OCI-LY1 (cell line): Measurements from ENCODE around the gene CRYGB.

Source experiments
- H2AFZ ChIP-seq: fragments of 200-600 bp; sonication (generic), shearing (Covaris generic); 2 replicates; pipeline ENCODE4 v1.6.0; 2014; ENCODE audit warnings: antibody characterized with exemption, mild to moderate bottlenecking, low read length
- H3F3A ChIP-seq: fragments of 200-600 bp; sonication (generic), shearing (Covaris generic); 2 replicates; pipeline ENCODE4 v1.6.0; 2014; ENCODE audit warnings: mild to moderate bottlenecking, antibody characterized with exemption, low read length, moderate library complexity; ENCODE audit not compliant: insufficient read depth
- H3K27ac ChIP-seq: fragments of 200-600 bp; sonication (generic); 2 replicates; pipeline ENCODE4 v1.5.1; 2014; ENCODE audit warnings: low read length, mixed run types, mild to moderate bottlenecking, low read depth; ENCODE audit not compliant: poor library complexity, severe bottlenecking
- H3K27me3 ChIP-seq: fragments of 200-600 bp; sonication (generic); 2 replicates; pipeline ENCODE4 v1.6.0; 2014; ENCODE audit warnings: antibody characterized with exemption, mild to moderate bottlenecking, low read length, moderate library complexity; ENCODE audit not compliant: insufficient read depth
- H3K36me3 ChIP-seq: fragments of 200-600 bp; sonication (generic); 2 replicates; pipeline ENCODE4 v1.6.1; 2014; ENCODE audit warnings: mild to moderate bottlenecking, antibody characterized with exemption, low read length, moderate library complexity, mixed read lengths; ENCODE audit not compliant: insufficient read depth
- H3K4me1 ChIP-seq: fragments of 200-600 bp; sonication (generic); 2 replicates; pipeline ENCODE4 v1.5.1; 2014; ENCODE audit warnings: mild to moderate bottlenecking, low read length, moderate library complexity; ENCODE audit not compliant: insufficient read depth, severe bottlenecking
- H3K4me2 ChIP-seq: fragments of 200-600 bp; sonication (generic), shearing (Covaris generic); 2 replicates; pipeline ENCODE4 v1.6.1; 2014; ENCODE audit warnings: low read length
- H3K4me3 ChIP-seq: fragments of 200-600 bp; sonication (generic); 2 replicates; pipeline ENCODE4 v1.5.1; 2014; ENCODE audit warnings: low read length, low read depth, mild to moderate bottlenecking, mixed read lengths; ENCODE audit not compliant: poor library complexity, severe bottlenecking
- H3K79me2 ChIP-seq: fragments of 200-600 bp; shearing (Covaris generic); 2 replicates; pipeline ENCODE4 v1.6.1; 2016; ENCODE audit warnings: mixed run types, low read length, mixed read lengths; ENCODE audit not compliant: insufficient read depth
- H3K9ac ChIP-seq: fragments of 200-600 bp; sonication (generic), shearing (Covaris generic); 2 replicates; pipeline ENCODE4 v1.6.1; 2014; ENCODE audit warnings: mild to moderate bottlenecking, low read length, mixed read lengths
- H3K9me2 ChIP-seq: fragments of 200-600 bp; sonication (generic), shearing (Covaris generic); 2 replicates; pipeline ENCODE4 v1.6.1; 2014; ENCODE audit warnings: low read depth, mild to moderate bottlenecking, low read length, mixed read lengths
- H3K9me3 ChIP-seq: fragments of 200-600 bp; shearing (Covaris generic); 2 replicates; pipeline ENCODE4 v1.6.1; 2014; ENCODE audit warnings: low read length, mixed read lengths
- H4K20me1 ChIP-seq: fragments of 200-600 bp; sonication (generic), shearing (Covaris generic); 2 replicates; pipeline ENCODE4 v1.6.0; 2016; ENCODE audit warnings: mild to moderate bottlenecking, low read length; ENCODE audit not compliant: insufficient read depth
- EZH2 ChIP-seq: fragments of 200-600 bp; sonication (generic), shearing (Covaris generic); IDR thresholded peaks from 2 replicates; pipeline ENCODE4 v1.8.0; 2017; ENCODE audit warnings: borderline replicate concordance, mixed run types, mild to moderate bottlenecking, antibody characterized with exemption, low read length, moderate library complexity, mixed read lengths
- TF ChIP-seq, protein P1 (sequence below): fragments of 200-600 bp; sonication (generic), shearing (Covaris generic); IDR thresholded peaks from 2 replicates; pipeline ENCODE4 v1.5.1; 2017; ENCODE audit warnings: mild to moderate bottlenecking, antibody characterized with exemption, low read length, moderate library complexity, mixed read lengths

Gene CRYGB

GRCh38 chr2:208098267-208098666 lies 47.7 kb downstream of the CRYGB start:
- Histone ChIP-seq H3K9me2 (no peaks in the 10 kb centered on the region), H3K27me3 (no peaks in the 10 kb centered on the region), H3K4me1 (no peaks in the 10 kb centered on the region), H3K9ac (no peak overlapping the region), H3K9me3 (no peaks in the 10 kb centered on the region), H3K4me3 (no peak overlapping the region), H2AFZ (no peak overlapping the region), H3K27ac (no peak overlapping the region), H3K36me3 (no peaks in the 10 kb centered on the region), H3K4me2 (no peak overlapping the region), H3F3A (no peaks in the 10 kb centered on the region), H3K79me2 (no peaks in the 10 kb centered on the region), H4K20me1 (no peaks in the 10 kb centered on the region)
- TF ChIP-seq EZH2, result no peak
- TF ChIP-seq, protein P1, sequence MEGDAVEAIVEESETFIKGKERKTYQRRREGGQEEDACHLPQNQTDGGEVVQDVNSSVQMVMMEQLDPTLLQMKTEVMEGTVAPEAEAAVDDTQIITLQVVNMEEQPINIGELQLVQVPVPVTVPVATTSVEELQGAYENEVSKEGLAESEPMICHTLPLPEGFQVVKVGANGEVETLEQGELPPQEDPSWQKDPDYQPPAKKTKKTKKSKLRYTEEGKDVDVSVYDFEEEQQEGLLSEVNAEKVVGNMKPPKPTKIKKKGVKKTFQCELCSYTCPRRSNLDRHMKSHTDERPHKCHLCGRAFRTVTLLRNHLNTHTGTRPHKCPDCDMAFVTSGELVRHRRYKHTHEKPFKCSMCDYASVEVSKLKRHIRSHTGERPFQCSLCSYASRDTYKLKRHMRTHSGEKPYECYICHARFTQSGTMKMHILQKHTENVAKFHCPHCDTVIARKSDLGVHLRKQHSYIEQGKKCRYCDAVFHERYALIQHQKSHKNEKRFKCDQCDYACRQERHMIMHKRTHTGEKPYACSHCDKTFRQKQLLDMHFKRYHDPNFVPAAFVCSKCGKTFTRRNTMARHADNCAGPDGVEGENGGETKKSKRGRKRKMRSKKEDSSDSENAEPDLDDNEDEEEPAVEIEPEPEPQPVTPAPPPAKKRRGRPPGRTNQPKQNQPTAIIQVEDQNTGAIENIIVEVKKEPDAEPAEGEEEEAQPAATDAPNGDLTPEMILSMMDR, result no peak

GRCh38 chr2:208097801-208098200 lies 48.2 kb downstream of the CRYGB start:
- Histone ChIP-seq H3K4me2 (no peak overlapping the region), H3K4me3 (no peak overlapping the region), H4K20me1 (no peaks in the 10 kb centered on the region), H3K9me2 (no peaks in the 10 kb centered on the region), H3K27ac (no peak overlapping the region), H3K27me3 (no peaks in the 10 kb centered on the region), H3K36me3 (no peaks in the 10 kb centered on the region), H2AFZ (no peak overlapping the region), H3K9me3 (no peaks in the 10 kb centered on the region), H3F3A (no peaks in the 10 kb centered on the region), H3K9ac (no peak overlapping the region), H3K79me2 (no peaks in the 10 kb centered on the region), H3K4me1 (no peaks in the 10 kb centered on the region)
- TF ChIP-seq EZH2, result no peak
- TF ChIP-seq, protein P1, result no peak

DNA sequence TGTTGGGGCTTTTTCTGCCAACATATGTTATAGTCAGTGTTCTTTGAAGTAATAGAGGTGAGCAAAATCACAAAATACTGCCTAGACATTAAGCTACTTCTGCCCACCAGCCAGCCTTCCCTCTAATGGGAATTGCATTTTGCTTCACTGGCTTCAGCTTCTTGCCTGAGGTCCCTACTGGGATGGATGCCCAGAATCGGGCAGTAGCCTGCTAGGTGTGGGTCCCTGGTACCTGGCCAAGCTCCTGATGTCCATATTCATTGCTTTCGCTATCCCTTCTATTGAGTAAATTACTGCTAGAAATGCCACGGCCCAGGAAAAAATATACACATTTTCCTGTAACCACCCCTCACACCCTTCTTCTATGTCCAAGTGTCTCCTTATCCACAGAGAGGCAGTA lies 48.6 kb downstream of the CRYGB start:
- no peak overlapping the region for H3K4me3 ChIP-seq
- H3K9ac ChIP-seq, result no peak overlapping the region
- no peaks in the 10 kb centered on the region for H4K20me1 ChIP-seq
- no peaks in the 10 kb centered on the region for H3K9me3 ChIP-seq
- H3K79me2 ChIP-seq, result no peaks in the 10 kb centered on the region
- no peaks in the 10 kb centered on the region for H3F3A ChIP-seq
- no peak overlapping the region for H3K4me2 ChIP-seq
- TF ChIP-seq, protein P1, result no peak
- TF ChIP-seq EZH2, result no peak
- H3K9me2 ChIP-seq, result no peaks in the 10 kb centered on the region
- H3K36me3 ChIP-seq, result no peaks in the 10 kb centered on the region
- no peak overlapping the region for H3K27ac ChIP-seq
- H3K27me3 ChIP-seq, result no peaks in the 10 kb centered on the region
- H2AFZ ChIP-seq, result no peak overlapping the region
- H3K4me1 ChIP-seq, result no peaks in the 10 kb centered on the region
